Heart right ventricle (tissue), 16 donors: ENCODE results near the gene NEO1. TPM values are rescaled to one million over a fixed set of nuclear protein-coding genes. Genes with fewer than 3 reads are reported as not detected.

ENCODE experiments used
- ATAC-seq, 8 donors: fragments of 200-7000 bp; cut with Tn5 transposase; one replicate each; pipeline ENCODE4 v1.9.1; 2020; ENCODE audit warnings: mild to moderate bottlenecking in 8 of 8, moderate library complexity in 8 of 8, moderate number of reproducible peaks in 1 of 8
- DNase-seq, 2 donors: peaks; one replicate each; pipeline ENCODE4 v3.0.0-alpha.2; 2020
- H3K27ac ChIP-seq, 10 donors: fragments of 200-600 bp; sonication (generic) in 2 of 10; one replicate each; pipeline versions ENCODE4 v1.5.0 to v1.8.0; 2020 to 2022; ENCODE audit warnings: mild to moderate bottlenecking in 3 of 10
- H3K27me3 ChIP-seq, 7 donors: fragments of 200-600 bp; one replicate each; pipeline ENCODE4 v1.8.0; 2021 to 2022; ENCODE audit warnings: mild to moderate bottlenecking in 2 of 7
- H3K36me3 ChIP-seq, 9 donors: fragments of 200-600 bp; sonication (generic) in 1 of 9; one replicate each; pipeline versions ENCODE4 v1.5.0 to v1.8.0; 2020 to 2022; ENCODE audit warnings: mild to moderate bottlenecking in 2 of 9
- H3K4me1 ChIP-seq, 9 donors: fragments of 200-600 bp; sonication (generic) in 1 of 9; one replicate each; pipeline versions ENCODE4 v1.5.0 to v1.8.0; 2020 to 2022; ENCODE audit warnings: mild to moderate bottlenecking in 4 of 9
- H3K4me3 ChIP-seq, 10 donors: fragments of 200-600 bp; sonication (generic) in 2 of 10; one replicate each; pipeline versions ENCODE4 v1.5.0 to v1.8.0; 2020 to 2022; ENCODE audit warnings: mild to moderate bottlenecking in 7 of 10, moderate library complexity in 2 of 10
- H3K9me3 ChIP-seq, 11 donors: fragments of 200-600 bp in 10 of 11; sonication (generic) in 2 of 11; one replicate each; pipeline versions ENCODE4 v1.5.0 to v1.8.0; 2013 to 2022; ENCODE audit warnings: mild to moderate bottlenecking in 2 of 11, control low read depth in 1 of 11, moderate library complexity in 1 of 11
- WGBS, 2 donors: extraction: QIAGEN DNeasy Blood & Tissue Kit; methylation state at CpG; one replicate each; pipeline ENCODE4 v1.1.7; 2013; ENCODE audit warnings: inconsistent platforms in 1 of 2; 5-methylcytosine and 5-hydroxymethylcytosine counted together
- intact Hi-C, 10 donors: fragments of 100-400 bp; cut with DNase I; formaldehyde crosslinking; loops; one replicate each; pipeline versions ENCODE4 v1.11.1 to v1.14.2; 2022
- polyA plus RNA-seq, 2 donors: library from polyadenylated mRNA; stranded (reverse); fragments of 200-250 nt; gene quantifications; one replicate each; pipeline ENCODE4 v1.2.3, GENCODE V29; 2013
- total RNA-seq, 10 donors: library from RNA; stranded (reverse); fragmentation: NEBNext Ultra II Directional in 3 of 10; extraction: Animal tissue kit (Norgen Biotek cat#: 25700) in 3 of 10; gene quantifications; one replicate each; pipeline versions ENCODE4 v1.2.1 to v1.2.4, GENCODE V29; 2021 to 2023
- TF ChIP-seq, protein P1 (sequence below), 9 donors: fragments of 200-600 bp; sonication (generic) in 2 of 9; IDR thresholded peaks; one replicate each; pipeline versions ENCODE4 v1.5.0 to v1.8.0; 2021 to 2022; ENCODE audit warnings: antibody characterized with exemption in 9 of 9, mild to moderate bottlenecking in 5 of 9, moderate library complexity in 1 of 9
- donor health status: Arrhythmogenic right ventricular cardiomyopathy.
- donor health status: ischemic (EF 13 %, LVEDD 7.1; RV severe dilation, severe dysfunction).
- donor health status: healthy with polysubstance abuse.
- donor health status: DM: no; HTN: yes; CAD: no.
- donor health status: DM: no; HTN: no; CAD: no.
- donor health status: ischemic (EF 25% LVEDD 6.9; RV normal size, moderate dysfunction).
- donor health status: ischemic (EF 25% LVEDD 5.7; RV mildly dilated, moderate dysfunction).
- donor health status: healthy.
- donor health status: DM: yes; HTN: yes; CAD: no.
- donor health status: Ischemic cardiomyopathy.
- donor health status: ischemic (EF 35%, LVEDD 5.7; RV mildly dilated, moderate dysfunction).
- donor health status: nonischemic (EF 11% LVEDD 7.7; RV severe dilation, severe dysfunction).
- donor health status: DM: yes; HTN: yes; CAD: no.
- donor health status: PGD.
- donor health status: ischemic (EF 29% LVEDD 5.4; RV normal size, mild dysfunction).
- donor health status: nonischemic (EF 23%, LVEDD 6.1; RV moderate dilation, normal function).

The NEO1 gene
- total and polyA plus RNA-seq, 12 donors: 3.4 to 16.9 (median 11.6) TPM

DNA sequence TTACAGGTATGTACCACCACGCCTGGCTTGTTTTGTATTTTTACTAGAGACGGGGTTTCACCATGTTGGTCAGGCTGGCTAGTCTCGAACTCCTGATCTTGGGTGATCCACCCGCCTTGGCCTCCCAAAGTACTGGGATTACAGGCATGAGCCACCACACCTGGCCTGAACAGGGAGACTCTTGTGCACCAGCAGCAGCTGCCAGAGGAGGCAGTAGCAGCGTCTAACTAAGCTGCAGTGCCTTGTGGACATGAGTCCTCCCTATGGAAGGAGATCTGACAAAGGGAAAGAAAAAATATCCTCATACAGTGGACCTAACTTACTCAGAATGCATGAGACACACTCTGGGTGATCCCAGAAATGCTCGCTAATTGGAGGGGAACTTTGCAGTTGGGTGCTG is 36.8 kb upstream of the NEO1 start:
- TF ChIP-seq, protein P1, sequence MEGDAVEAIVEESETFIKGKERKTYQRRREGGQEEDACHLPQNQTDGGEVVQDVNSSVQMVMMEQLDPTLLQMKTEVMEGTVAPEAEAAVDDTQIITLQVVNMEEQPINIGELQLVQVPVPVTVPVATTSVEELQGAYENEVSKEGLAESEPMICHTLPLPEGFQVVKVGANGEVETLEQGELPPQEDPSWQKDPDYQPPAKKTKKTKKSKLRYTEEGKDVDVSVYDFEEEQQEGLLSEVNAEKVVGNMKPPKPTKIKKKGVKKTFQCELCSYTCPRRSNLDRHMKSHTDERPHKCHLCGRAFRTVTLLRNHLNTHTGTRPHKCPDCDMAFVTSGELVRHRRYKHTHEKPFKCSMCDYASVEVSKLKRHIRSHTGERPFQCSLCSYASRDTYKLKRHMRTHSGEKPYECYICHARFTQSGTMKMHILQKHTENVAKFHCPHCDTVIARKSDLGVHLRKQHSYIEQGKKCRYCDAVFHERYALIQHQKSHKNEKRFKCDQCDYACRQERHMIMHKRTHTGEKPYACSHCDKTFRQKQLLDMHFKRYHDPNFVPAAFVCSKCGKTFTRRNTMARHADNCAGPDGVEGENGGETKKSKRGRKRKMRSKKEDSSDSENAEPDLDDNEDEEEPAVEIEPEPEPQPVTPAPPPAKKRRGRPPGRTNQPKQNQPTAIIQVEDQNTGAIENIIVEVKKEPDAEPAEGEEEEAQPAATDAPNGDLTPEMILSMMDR (IDR thresholded peaks at IDR 0.05): no peak
- H3K4me1 ChIP-seq: peaks cover 0 to 5% (median 0%) of the 10 kb centered on the region in 9 donors
- no peak overlapping the region for H3K27ac ChIP-seq
- 89 to 92% methylated on average over 6 of the region's 6 CpGs for WGBS, 2 donors
- ATAC-seq (no peak), DNase-seq (no peak)
- H3K27me3 ChIP-seq: peaks cover 0 to 32% (median 14%) of the 10 kb centered on the region in 7 donors
- no peaks in the 10 kb centered on the region for H3K9me3 ChIP-seq
- H3K4me3 ChIP-seq: no peak overlapping the region
- H3K36me3 ChIP-seq: no peaks in the 10 kb centered on the region
- intact Hi-C loops: no loop called here

DNA sequence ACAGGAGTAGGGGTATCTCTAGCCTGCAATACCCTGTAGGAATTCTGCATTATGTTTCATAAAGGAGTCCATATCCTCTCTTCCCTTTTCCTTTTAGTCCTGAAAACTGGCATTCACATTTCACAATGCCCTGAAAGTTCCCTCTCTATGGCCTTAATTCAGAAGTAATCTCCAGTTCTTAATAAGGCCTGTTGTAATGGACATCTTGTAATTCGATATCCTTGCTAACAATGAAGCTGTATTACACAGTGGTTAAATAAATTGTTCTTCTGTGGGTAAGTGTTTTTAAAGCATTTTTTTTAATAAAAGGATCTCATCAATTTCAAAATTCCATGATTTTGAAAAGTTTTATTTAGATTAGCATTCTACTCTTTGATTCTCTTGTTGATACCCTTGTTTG is 34.3 kb upstream of the NEO1 start:
- 85 to 90% methylated on average over 1 of the region's 1 CpG for WGBS, 2 donors
- Histone ChIP-seq H3K4me3 (no peak overlapping the region), H3K9me3 (no peaks in the 10 kb centered on the region), H3K4me1 (no peaks in the 10 kb centered on the region), H3K27ac (no peak overlapping the region), H3K27me3 (peaks cover 0 to 31% (median 22%) of the 10 kb centered on the region in 7 donors), H3K36me3 (no peaks in the 10 kb centered on the region)
- ATAC-seq (no peak), DNase-seq (no peak)
- TF ChIP-seq, protein P1 (IDR thresholded peaks at IDR 0.05): no peak
- intact Hi-C loops: no loop called here

DNA sequence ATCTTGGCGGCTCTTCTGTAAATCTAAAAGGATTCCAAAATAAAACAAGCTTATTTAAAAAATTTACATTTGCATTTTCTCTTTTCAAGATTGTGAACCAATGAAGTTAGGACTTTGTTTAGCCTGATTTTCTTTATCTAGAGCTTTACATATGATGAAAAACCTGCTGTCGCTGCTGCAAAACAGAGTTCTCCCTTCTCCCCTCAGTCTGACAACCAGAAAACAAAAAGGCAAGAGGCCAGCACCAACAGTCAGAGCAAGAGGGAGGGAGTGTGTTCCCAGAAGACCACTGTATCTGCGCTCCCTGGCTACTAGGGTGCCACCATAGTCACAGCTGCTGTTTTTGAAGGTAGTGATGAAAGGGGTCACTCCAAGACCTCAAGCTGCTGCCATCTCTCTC is 33.1 kb upstream of the NEO1 start:
- Histone ChIP-seq H3K36me3 (no peaks in the 10 kb centered on the region), H3K4me3 (no peak overlapping the region), H3K4me1 (no peaks in the 10 kb centered on the region), H3K9me3 (no peaks in the 10 kb centered on the region), H3K27me3 (peaks cover 0 to 43% (median 26%) of the 10 kb centered on the region in 7 donors), H3K27ac (no peak overlapping the region)
- DNase-seq (no peak), ATAC-seq (no peak)
- intact Hi-C loops: no loop called here
- 89 to 96% methylated on average over 3 of the region's 3 CpGs for WGBS, 2 donors
- TF ChIP-seq, protein P1 (IDR thresholded peaks at IDR 0.05): no peak

DNA sequence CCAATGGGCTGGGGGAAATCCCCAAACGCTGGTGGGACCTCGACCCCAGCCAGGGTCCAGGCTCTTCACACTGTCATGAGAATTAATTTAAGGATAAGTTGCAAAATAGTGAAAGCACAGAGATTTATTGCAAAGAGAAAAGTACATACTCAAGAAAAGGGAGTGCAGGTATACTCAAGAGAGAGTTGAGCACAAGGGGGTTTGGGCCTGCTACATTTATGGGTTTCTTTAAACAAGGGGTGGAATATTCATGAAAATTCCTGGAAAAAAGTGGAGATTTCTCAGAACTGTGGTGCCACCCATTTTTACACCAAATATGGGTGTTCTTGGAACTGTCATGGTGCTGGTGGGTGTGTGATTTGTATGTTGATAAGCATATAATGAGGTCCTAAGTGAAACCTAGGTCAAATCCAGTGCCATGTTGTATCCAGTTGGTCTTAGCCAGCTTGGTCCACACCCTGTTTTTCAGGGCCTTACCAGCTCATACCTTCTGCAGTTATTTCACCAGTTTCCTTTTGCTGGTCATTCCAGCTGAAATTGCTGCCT is 32.6 kb upstream of the NEO1 start:
- peaks cover 0 to 48% (median 32%) of the 10 kb centered on the region in 7 donors for H3K27me3 ChIP-seq
- 75 to 81% methylated on average over 2 of the region's 2 CpGs for WGBS, 2 donors
- intact Hi-C loops: no loop called here
- no peak overlapping the region for H3K4me3 ChIP-seq
- ATAC-seq (no peak), DNase-seq (no peak)
- H3K4me1 ChIP-seq: no peaks in the 10 kb centered on the region
- H3K27ac ChIP-seq: no peak overlapping the region
- TF ChIP-seq, protein P1 (IDR thresholded peaks at IDR 0.05): no peak
- H3K36me3 ChIP-seq: no peaks in the 10 kb centered on the region
- H3K9me3 ChIP-seq: no peaks in the 10 kb centered on the region
